K562 (cell line): ENCODE results near the gene MAP3K12. TPM values are rescaled to one million over a fixed set of nuclear protein-coding genes. Genes with fewer than 3 reads are reported as not detected.

Source experiments
- ATAC-seq: fragments of 200-7000 bp; cut with Tn5 transposase; 3 replicates; pipeline ENCODE4 v1.9.1; 2020; ENCODE audit warnings: moderate library complexity
- BruUV-seq: library from RNA; stranded (reverse); fragments of 400-500 nt; replicated peaks from 2 replicates; lab custom pipeline; 2021; lab: Mats Ljungman, UMichigan
- CTCF ChIA-PET: fragments of 300-600 bp; formaldehyde crosslinking; extraction: SDS; loops from one replicate; lab custom pipeline; 2021; ENCODE audit warnings: low intra/inter-chr PET ratio; lab: Yijun Ruan, JAX
- POLR2A ChIA-PET: fragments of 300-600, 350-650 bp; sonication (Branson Sonifier 250); formaldehyde crosslinking; extraction: SDS; loops from one replicate; lab custom pipeline; 2021; ENCODE audit warnings: antibody characterized with exemption, inconsistent platforms; lab: Yijun Ruan, JAX
- DNase-seq, 4 experiments: peaks; one replicate each; pipeline versions ENCODE4 v3.0.0 to v3.0.0-alpha.2; 2011 to 2018; ENCODE audit warnings: low spot score in 3 of 4, mixed read lengths in 3 of 4; ENCODE audit errors: extremely low read depth in 1 of 4
- FAIRE-seq: peaks from 2 replicates; lab custom pipeline; 2011; peaks lifted over from hg19 to GRCh38; lab: Jason Lieb, UNC
- H2AFZ ChIP-seq: 2 replicates; pipeline ENCODE4 v1.6.0; 2011; ENCODE audit warnings: low read depth, low read length, control low read depth, inconsistent platforms
- H3K27ac ChIP-seq: fragments of 200-600 bp; 3 replicates; pipeline ENCODE4 v1.8.0; 2011; ENCODE audit warnings: low read depth, mild to moderate bottlenecking, control low read depth, inconsistent platforms, low read length, moderate library complexity, mixed read lengths; ENCODE audit errors: extremely low read depth
- H3K27me3 ChIP-seq, 2 experiments: fragments of 300-600 bp in 1 of 2; 2 replicates in 1 of 2; 3 replicates in 1 of 2; pipeline versions ENCODE4 v1.6.0 to v1.8.0; 2011; ENCODE audit warnings: inconsistent platforms in 2 of 2, low read length in 2 of 2, mild to moderate bottlenecking in 1 of 2, mixed read lengths in 1 of 2, moderate library complexity in 1 of 2; ENCODE audit not compliant: control insufficient read depth in 2 of 2, insufficient read depth in 2 of 2
- H3K36me3 ChIP-seq: fragments of 300-600 bp; 3 replicates; pipeline ENCODE4 v1.8.0; 2011; ENCODE audit warnings: mild to moderate bottlenecking, low read length, inconsistent platforms; ENCODE audit not compliant: control insufficient read depth, insufficient read depth
- H3K4me1 ChIP-seq, 2 experiments: fragments of 200-600 bp in 1 of 2; replicated peaks in 1 of 2; 2 replicates in 1 of 2; 3 replicates in 1 of 2; pipeline versions ENCODE4 v1.5.1 to v1.8.0; 2011; ENCODE audit warnings: inconsistent platforms in 2 of 2, low read length in 2 of 2, mild to moderate bottlenecking in 1 of 2, mixed read lengths in 1 of 2, moderate library complexity in 1 of 2; ENCODE audit not compliant: control insufficient read depth in 2 of 2, insufficient read depth in 2 of 2
- H3K4me2 ChIP-seq: 2 replicates; pipeline ENCODE4 v1.6.1; 2011; ENCODE audit warnings: low read length, control low read depth, inconsistent platforms, mixed read lengths; ENCODE audit not compliant: insufficient read depth
- H3K4me3 ChIP-seq: fragments of 200-600 bp; sonication (generic), shearing (Covaris generic); 2 replicates; pipeline ENCODE4 v1.5.1; 2016; ENCODE audit warnings: control low read depth, inconsistent platforms
- H3K79me2 ChIP-seq: fragments of 200-600 bp; 3 replicates; pipeline ENCODE4 v1.8.0; 2011; ENCODE audit warnings: low read length, inconsistent platforms; ENCODE audit not compliant: control insufficient read depth, insufficient read depth
- H3K9ac ChIP-seq, 2 experiments: 2 replicates each; pipeline versions ENCODE4 v1.6.0 to v1.6.1; 2011; ENCODE audit warnings: low read depth in 2 of 2, low read length in 2 of 2, control low read depth in 1 of 2, inconsistent platforms in 1 of 2, mild to moderate bottlenecking in 1 of 2, mixed read lengths in 1 of 2; ENCODE audit not compliant: insufficient read depth in 1 of 2
- H3K9me1 ChIP-seq: one replicate; pipeline ENCODE4 v1.6.0; 2011; ENCODE audit warnings: inconsistent platforms, mild to moderate bottlenecking, low read length, moderate library complexity; ENCODE audit not compliant: control insufficient read depth, insufficient read depth
- H3K9me3 ChIP-seq: replicated peaks from 2 replicates; pipeline ENCODE4 v1.5.1; 2011; ENCODE audit warnings: low read depth, low read length, inconsistent platforms; ENCODE audit not compliant: control insufficient read depth, insufficient read depth
- H4K20me1 ChIP-seq: replicated peaks from 2 replicates; pipeline ENCODE4 v1.6.1; 2011; ENCODE audit warnings: low read length, inconsistent platforms, mixed read lengths; ENCODE audit not compliant: control insufficient read depth, insufficient read depth
- CTCF ChIP-seq, 3 experiments: IDR thresholded peaks in 2 of 3; conservative IDR thresholded peaks in 1 of 3; 2 replicates each; pipeline ENCODE4 v1.5.1; 2011 to 2012; ENCODE audit warnings: low read length in 3 of 3, mild to moderate bottlenecking in 3 of 3, control low read depth in 2 of 3, improper control_type of control experiment in 1 of 3, inconsistent platforms in 1 of 3, low read depth in 1 of 3, mixed read lengths in 1 of 3, moderate library complexity in 1 of 3; ENCODE audit not compliant: insufficient read depth in 2 of 3
- HBP1 ChIP-seq: fragments of 450-650 bp; formaldehyde crosslinking; IDR thresholded peaks from 2 replicates; pipeline ENCODE4 v1.4.0; 2022; ENCODE audit warnings: missing genetic modification characterization
- NEUROD1 ChIP-seq: fragments of 150-350 bp; IDR thresholded peaks from 2 replicates; pipeline ENCODE4 v1.6.1; 2014; ENCODE audit warnings: borderline replicate concordance, low read length, low read depth; ENCODE audit not compliant: partially characterized antibody
- PTBP1 ChIP-seq: fragments of 200-400 bp; formaldehyde crosslinking; IDR thresholded peaks from 2 replicates; pipeline ENCODE4 v1.6.1; 2017; ENCODE audit warnings: low read depth, low read length
- RBFOX2 ChIP-seq: fragments of 200-400 bp; formaldehyde crosslinking; IDR thresholded peaks from 2 replicates; pipeline ENCODE4 v1.6.1; 2017; ENCODE audit warnings: low read depth, mild to moderate bottlenecking, low read length, moderate library complexity
- RFX5 ChIP-seq: IDR thresholded peaks from 2 replicates; pipeline ENCODE4 v1.6.1; 2011; ENCODE audit warnings: low read depth, mild to moderate bottlenecking, improper control_type of control experiment, low read length
- SFPQ ChIP-seq: fragments of 200-400 bp; formaldehyde crosslinking; IDR thresholded peaks from 2 replicates; pipeline ENCODE4 v1.6.1; 2017; ENCODE audit warnings: mild to moderate bottlenecking, low read depth, low read length, moderate library complexity
- SRSF3 ChIP-seq: fragments of 200-400 bp; formaldehyde crosslinking; IDR thresholded peaks from 2 replicates; pipeline ENCODE4 v1.6.1; 2016; ENCODE audit warnings: mild to moderate bottlenecking, low read length, moderate library complexity; ENCODE audit not compliant: insufficient read depth
- ZBTB1 ChIP-seq: sonication (generic); formaldehyde crosslinking; IDR thresholded peaks from 2 replicates; pipeline ENCODE4 v1.8.1; 2023; ENCODE audit warnings: missing genetic modification reagents, low read depth, mild to moderate bottlenecking, borderline replicate concordance
- ZNF274 ChIP-seq: IDR thresholded peaks from 2 replicates; pipeline ENCODE4 v1.6.1; 2011; ENCODE audit warnings: low read depth, mild to moderate bottlenecking, low read length, moderate library complexity, borderline replicate concordance
- ZNF75A ChIP-seq: fragments of 450-650 bp; formaldehyde crosslinking; IDR thresholded peaks from 2 replicates; pipeline ENCODE4 v1.4.0; 2020; ENCODE audit warnings: mild to moderate bottlenecking
- WGBS: fragments of 100-300 bp; shearing (Covaris generic); methylation state at CpG from one replicate; pipeline ENCODE4 v1.1.6; 2016; ENCODE audit warnings: low coverage, mixed read lengths; ENCODE audit not compliant: insufficient coverage; ENCODE audit errors: missing lambda C conversion rate; 5-methylcytosine and 5-hydroxymethylcytosine counted together
- in situ Hi-C: fragments of 300-500 bp; cut with MboI; formaldehyde crosslinking; loops from 4 replicates; pipeline ENCODE4 v1.15.0; 2018; ENCODE audit warnings: inconsistent platforms, mixed read lengths
- intact Hi-C: fragments of 100-400 bp; cut with micrococcal nuclease; formaldehyde crosslinking; loops from 2 replicates; pipeline ENCODE4 v1.14.2; 2022
- polyA plus RNA-seq, 8 experiments: library from polyadenylated mRNA; depleted of rRNA in 4 of 8; stranded (reverse) in 5 of 8; unstranded in 3 of 8; fragments of >200 nt; fragmentation: Nextera tagmentation in 2 of 8; fragmentation: Illumina TruSeq in 1 of 8; extraction: Ambion mirVana in 2 of 8; extraction: Trizol in 1 of 8; gene quantifications; 2 replicates each; pipeline versions ENCODE4 v1.2.1 to v1.2.3, GENCODE V29; 2011 to 2014; ENCODE audit warnings: inconsistent platforms in 1 of 8, missing spikeins in 1 of 8
- total RNA-seq, 7 experiments: library from RNA; depleted of rRNA in 6 of 7; stranded (reverse); fragments of >200 nt in 6 of 7; fragmentation: Illumina TruSeq in 2 of 7; extraction: Trizol in 2 of 7; gene quantifications; 2 replicates each; pipeline versions ENCODE4 v1.2.1 to v1.2.3, GENCODE V29; 2011 to 2021; ENCODE audit warnings: low replicate concordance in 1 of 7

MAP3K12 gene
- total and polyA plus RNA-seq, 9 of the 15 experiments (the other 6 are each of a cell fraction or from before 2014, with no cell fraction given) = 0.10 to 2.4 (median 1.6) TPM

- H3K9me3 ChIP-seq = no peaks in the 10 kb centered on the region
- POLR2A ChIA-PET = interaction anchor here (0.6 to 0.8 kb wide), 2 partner anchors 9 to 25 kb away, joined by 3 read pairs; no protein-coding TSS in a partner anchor
- no peak overlapping the region for H3K27ac ChIP-seq
- TF ChIP-seq ZNF75A (CRISPR knock-in tag) (no peak), PTBP1 (no peak), RFX5 (no peak), HBP1 (no peak), SFPQ (no peak), ZBTB1 (CRISPR knock-in tag) (no peak), ZNF274 (no peak), NEUROD1 (no peak), RBFOX2 (no peak), SRSF3 (no peak), CTCF (IDR thresholded peaks at IDR 0.05 in 2 of 3, conservative IDR thresholded peaks at IDR 0.05 in 1 of 3; ENCODE audit: insufficient read depth in 2 of 3, low read depth in 1 of 3, low read length in 3 of 3) (no peak)
- TF ChIP-seq, all 486 proteins: peak for 0
- no peak for ATAC-seq
- no peaks in the 10 kb centered on the region for H4K20me1 ChIP-seq
- H3K36me3 ChIP-seq = peaks cover 64% of the 10 kb centered on the region; the same call in 2 of the 3 replicates
- no peaks in the 10 kb centered on the region for H3K79me2 ChIP-seq
- in situ Hi-C loops = no loop called here
- WGBS = 31% methylated on average over 2 of the region's 2 CpGs
- no peak overlapping the region for H2AFZ ChIP-seq
- FAIRE-seq = no peak
- BruUV-seq = no TSS peak
- H3K4me3 ChIP-seq = no peak overlapping the region
- no peak for DNase-seq
- H3K9ac ChIP-seq = no peak overlapping the region
- CTCF ChIA-PET = no interaction called here
- H3K9me1 ChIP-seq = no peaks in the 10 kb centered on the region
- H3K4me1 ChIP-seq = no peaks in the 10 kb centered on the region
- H3K27me3 ChIP-seq = no peaks in the 10 kb centered on the region
- no peak overlapping the region for H3K4me2 ChIP-seq
- intact Hi-C loops = no loop called here
Observed at GRCh38 chr12:53533471-53533870, 34.2 kb upstream of the MAP3K12 start.
